Activated CD8-positive, alpha-beta memory T cell treated with anti-CD3 and anti-CD28 coated beads, Interleukin-2, amount 50 U/mL, for 48 hours (primary cell): ENCODE measurements around the gene EFEMP2.

Source experiments
- DNase-seq: peaks from one replicate; pipeline ENCODE4 v3.0.0-alpha.2; 2020

EFEMP2 gene

GRCh38 chr11:65864706-65865471, 7.7 kb downstream of the EFEMP2 start:
- DNase-seq, result no peak

DNA sequence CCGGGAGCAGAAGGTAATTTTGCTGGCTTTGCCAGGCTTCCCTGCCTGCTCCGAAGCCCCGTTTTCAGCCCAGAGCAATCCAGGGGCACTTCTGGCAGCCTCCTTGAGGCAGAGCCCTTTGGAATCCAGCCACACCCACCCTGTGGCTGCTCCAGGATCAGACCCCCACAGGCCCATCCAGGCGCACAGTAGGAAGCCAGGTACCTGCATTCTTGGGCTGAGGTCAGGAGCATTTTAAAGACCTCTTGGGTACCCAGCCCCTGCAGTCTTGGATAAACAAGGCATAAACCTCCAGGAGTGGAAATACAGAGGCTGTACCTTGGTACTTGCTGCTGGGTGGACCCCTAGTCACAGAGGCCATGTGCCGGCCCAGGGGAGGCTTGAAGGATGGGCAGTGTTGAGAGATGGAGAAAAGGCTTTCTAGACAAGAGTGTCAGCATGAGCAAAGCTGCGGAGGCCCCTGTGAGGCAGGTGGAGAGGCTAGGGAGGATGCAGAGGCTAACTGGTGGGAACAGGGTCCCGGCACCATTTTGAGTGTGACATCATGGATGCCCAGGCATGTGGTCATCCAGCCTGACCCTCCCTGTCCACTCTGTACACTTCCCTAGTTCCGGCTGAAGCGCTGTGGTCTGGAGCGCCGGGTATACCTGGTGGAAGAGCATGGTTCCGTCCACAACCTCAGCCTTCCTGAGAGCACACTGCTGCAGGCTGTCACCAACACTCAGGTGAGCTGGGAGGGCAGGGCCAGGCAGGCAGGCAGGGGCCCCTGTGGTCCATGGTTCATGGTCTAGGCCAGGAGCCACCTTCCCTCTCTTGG, 8.5 kb downstream of the EFEMP2 start:
- DNase-seq, result no peak

DNA sequence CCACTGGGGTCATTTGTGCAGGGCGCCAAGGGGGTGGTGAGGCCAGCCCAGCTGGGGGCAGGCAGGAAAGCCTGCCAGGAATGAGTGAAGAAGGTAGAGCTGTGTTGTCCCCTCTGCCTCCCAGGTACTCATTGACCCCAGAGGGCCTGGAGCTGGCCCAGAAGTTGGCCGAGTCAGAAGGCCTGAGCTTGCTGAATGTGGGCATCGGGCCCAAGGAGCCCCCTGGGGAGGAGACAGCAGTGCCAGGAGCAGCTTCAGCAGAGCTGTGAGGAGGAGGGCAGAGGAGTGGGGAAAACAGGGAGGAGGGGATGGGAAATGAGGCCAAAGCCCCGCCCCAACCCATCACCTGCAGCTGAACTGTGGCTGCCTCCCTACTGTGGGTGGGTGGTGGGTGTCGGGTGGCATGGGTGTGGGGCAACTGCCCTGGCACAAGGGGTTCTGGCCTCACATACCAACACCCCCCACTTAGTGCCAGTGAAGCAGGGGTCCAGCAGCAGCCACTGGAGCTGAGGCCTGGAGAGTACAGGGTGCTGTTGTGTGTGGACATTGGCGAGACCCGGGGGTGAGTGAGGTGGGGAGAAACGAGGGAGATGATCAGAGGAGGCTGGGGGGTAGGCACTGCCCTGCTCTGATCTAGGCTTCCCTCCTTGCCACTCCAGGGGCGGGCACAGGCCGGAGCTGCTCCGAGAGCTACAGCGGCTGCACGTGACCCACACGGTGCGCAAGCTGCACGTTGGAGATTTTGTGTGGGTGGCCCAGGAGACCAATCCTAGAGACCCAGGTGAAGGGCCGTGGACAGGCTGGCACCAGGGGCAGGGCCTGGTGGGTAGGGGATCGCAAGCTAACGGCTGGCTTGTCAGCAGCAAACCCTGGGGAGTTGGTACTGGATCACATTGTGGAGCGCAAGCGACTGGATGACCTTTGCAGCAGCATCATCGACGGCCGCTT, 9.4 kb downstream of the EFEMP2 start:
- peak; percentile 49 for DNase-seq

- DNase-seq, result peak; percentile 50
Observed at GRCh38 chr11:65862191-65862735, 10.3 kb downstream of the EFEMP2 start.

DNA sequence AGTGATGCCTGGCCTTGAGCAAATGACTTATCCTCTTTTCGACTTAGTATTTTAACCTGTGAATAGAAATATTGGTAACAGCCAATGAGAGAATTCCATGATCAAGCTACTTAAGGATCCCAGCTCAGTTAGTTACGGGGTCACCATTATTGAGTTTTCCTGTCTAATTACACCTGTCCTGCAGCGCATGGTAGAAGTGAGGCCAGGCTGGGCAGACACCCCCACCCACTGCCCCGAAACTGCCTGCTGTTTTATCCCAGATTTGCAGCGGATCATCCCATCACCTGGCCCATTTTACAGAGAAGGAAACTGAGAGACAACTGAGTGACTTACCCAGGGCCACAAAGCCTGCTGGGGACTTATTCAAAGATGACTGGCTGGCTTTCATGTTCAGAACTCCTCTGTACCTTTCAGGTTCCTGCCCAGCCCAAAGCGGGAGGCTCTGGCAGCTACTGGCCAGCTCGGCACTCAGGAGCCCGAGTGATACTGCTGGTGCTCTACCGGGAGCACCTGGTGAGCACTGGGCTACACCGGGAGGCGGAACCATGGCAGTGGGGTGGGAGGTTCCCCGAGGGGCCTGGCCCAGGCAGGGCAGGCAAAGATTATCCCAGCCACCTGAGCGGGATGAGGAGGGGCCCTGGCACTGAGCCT, 10.9 kb downstream of the EFEMP2 start:
- peak; percentile 52 for DNase-seq

DNA sequence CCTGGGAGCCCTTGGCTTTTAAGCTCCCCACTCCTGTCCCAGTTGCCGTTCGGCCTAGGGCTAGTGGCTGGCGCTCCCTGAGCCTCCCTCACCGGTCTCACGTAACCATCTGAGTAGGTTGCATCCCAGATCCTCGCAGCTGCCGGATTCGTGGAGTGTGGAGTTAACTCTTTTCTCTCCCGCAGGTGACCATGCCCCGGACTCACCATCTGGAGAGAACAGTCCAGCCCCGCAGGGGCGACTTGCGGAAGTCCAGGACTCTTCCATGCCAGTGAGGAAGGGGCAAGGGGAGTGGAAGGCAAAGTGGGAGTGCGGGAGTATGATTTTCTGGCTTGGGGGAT, 11.5 kb downstream of the EFEMP2 start:
- DNase-seq, result no peak

GRCh38 chr11:65860278-65861164, 12.1 kb downstream of the EFEMP2 start, which contains the start of gene MUS81:
Gene MUS81 (plus strand): TSS chr11:65860433. CDS start chr11:65860754, 321 bp downstream.
- DNase-seq, result peak; percentile 98

DNA sequence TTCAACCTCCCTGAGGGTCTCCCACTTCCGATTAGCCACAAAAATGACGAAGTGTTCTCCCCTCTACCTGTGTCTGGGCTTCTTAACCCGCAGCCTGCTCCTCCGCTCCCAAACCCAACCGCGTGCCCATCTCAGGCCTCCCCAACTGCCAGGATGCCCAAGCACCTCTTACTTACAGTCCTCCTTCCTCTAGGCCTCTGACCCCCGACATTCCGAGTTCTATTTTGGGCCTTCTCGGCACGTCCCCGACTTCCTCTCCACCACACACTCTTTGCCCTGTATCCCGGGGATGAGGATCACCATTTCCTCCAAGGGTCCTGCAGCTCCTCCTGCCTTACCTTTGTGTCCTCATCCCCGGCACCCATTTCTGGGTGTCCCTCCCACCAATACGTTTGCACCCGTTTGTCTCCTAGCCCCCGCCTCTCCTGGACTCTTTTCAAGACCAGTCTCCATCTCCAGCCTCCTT, 12.8 kb downstream of the EFEMP2 start:
- DNase-seq, result peak; percentile 81

DNA sequence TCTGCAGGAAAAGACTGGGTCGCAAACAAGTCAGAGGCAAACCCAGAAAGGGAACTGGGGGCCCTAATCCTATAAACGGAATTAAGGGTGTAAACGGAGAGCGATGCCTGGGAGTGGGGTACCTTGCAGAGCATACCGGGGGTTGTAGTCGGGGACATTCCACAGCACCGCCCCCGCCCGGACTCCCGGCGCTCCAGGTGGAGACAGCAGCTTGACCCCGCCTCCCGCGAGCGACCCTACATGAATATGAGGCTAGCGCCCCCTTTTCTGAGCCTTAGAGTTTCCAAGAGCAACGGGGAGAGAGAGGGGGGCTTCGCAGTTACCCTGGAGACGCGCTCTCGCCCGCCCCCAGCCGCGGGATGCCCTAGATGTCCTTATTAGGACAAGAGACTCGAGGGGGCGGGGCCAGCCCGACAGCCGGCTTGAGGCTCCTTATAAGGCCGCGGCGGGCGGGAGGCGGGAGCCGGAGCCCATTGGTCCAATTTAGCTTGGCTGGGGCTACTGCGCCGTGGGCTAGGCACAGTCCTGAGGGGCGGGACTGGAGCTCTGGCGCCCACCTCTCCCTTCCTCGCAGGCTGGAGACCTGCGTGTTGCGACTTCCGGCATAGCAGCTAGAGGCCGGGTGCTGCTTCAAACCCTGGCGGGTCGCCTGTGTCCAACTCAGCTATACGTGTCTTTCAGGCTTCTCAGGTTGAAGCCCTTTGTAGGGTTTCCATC, 13.3 kb downstream of the EFEMP2 start:
- DNase-seq, result peak; percentile 98

DNA sequence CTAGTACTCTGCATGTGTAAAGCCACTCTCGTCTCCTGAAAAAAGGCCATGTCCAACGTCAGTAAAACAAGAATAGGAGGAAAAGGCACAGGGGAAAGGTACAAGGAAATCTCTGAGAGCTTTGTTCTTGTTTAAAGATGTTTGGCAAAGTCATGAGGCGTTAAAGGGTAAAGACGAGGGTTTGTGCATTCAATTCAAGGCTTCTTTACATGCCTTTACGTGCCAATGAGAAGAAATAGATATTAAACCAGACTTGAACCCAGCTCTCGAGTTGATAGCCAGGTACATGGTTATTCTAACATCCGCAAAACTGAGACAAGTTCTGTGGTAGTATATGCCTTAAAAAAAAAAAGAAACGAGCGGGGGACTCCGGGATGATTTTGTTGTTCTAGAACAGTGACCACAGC, 13.9 kb downstream of the EFEMP2 start:
- DNase-seq, result no peak

GRCh38 chr11:65857853-65858680, 14.5 kb downstream of the EFEMP2 start, which contains the start of gene CFL1:
Gene CFL1 (minus strand): TSS chr11:65858180. CDS start chr11:65858099, 81 bp downstream.
- peak; percentile 97 for DNase-seq

DNA sequence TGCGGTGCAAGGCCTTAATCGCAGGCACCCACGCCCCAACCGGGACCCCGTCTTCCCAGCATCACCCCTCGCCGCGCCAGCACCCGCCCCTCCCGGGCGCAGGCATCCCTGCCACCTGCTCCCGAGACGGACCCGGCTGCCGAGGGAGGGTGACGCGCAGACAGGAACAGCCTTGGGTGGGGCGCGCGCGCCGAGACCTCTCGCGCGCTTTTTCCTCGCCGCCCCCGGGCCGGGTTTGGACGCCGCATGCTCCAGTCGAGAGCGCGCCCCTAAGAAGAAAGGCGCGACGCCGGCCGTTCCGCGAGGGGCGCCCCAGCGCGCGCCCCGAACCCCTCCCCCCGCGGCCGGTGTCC, 15.1 kb downstream of the EFEMP2 start:
- peak; percentile 85 for DNase-seq

DNA sequence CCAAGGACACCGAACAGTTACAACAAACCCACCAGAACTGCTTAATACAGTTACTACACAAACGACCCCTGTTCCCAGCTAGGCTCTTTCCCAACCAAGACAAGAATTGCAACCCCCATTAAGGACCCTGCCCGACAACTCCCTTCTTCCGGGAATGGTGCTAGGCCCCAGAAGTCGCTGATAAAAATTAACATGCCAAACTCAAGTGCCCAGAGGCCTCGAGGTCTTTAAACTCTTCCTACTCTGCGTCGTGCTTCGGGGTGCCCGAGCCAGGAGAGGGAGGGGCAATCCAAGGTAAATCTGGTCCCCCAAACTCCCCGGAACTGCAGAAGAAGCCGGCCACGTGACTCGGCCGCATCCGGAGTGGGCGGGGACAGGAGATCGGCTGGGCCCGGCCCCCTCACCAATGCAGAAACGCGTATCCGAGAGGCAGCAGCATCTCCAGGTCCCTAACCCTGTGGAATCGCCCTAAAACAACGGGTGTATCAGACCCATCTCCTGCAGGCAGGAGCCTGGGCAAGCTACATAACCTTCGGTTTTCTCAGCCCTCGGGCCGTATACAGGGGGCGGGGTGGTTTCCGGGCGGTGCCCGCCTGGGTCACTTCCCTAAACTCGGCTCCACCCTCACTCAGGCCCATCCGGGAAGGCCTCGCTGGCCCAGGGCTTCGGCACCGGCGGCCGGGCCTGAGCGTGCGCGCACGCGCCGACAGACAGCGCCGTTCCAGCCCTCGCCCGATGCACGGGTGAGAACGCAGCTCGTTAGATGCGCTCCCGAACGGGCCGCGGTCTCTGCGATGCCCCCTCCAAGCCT, 15.7 kb downstream of the EFEMP2 start:
- DNase-seq, result peak; percentile 90

DNA sequence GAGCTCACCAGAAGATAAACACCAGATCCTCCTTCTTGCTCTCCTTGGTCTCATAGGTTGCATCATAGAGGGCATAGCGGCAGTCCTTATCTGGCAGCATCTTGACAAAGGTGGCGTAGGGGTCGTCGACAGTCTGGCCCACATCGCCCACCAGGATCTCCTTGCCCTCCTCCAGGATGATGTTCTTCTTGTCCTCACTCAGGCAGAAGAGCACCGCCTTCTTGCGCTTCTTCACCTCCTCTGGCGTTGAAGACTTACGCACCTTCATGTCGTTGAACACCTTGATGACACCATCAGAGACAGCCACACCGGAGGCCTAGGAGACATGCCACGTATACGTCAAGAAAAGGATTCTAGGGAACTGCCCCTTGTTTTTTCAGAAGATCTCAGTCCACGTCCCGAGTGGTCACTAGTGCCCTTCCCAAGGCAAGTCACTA, 16.7 kb downstream of the EFEMP2 start:
- peak; percentile 48 for DNase-seq

DNA sequence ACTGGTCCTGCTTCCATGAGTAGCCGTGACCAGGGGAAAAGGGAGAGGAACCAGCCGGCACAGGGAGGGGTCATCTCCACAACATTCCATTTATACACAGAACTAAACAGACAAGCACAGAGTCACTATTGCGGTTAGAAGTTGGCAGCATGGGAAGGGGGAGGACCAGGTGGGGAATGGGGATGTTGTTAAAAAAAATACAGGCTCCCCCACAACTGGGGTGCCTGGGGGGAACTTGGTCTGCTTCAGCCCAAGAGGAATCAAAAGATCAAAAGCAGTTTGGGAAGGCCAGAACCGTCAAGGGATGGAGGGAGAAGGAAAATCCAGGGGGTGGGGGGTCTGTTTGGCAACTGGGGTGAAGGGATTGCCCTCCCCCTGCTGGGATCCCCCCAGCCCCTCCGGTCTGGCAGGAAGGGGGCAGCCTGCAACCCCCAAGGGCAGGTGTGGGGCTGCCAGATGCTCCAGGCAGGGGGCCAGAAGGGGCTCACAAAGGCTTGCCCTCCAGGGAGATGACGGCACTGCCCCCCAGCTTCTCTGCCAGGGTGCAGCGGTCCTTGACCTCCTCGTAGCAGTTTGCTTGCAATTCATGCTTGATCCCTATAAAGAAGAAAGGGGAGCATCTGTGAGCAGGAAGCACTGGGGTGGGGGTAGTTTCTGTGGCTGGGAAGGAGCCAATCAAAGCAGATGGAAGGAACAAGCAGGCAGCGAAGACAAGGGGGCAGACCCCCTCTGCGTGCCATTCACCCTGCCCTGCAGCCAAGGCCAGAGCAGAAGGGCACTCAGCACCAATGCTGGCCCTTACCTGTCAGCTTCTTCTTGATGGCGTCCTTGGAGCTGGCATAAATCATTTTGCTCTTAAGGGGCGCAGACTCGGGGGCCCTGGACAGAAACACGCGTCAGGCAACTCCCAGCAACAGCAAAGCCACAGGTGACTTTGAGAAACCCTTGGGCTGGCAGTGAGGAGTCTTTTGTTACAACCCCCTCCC, 17.5 kb downstream of the EFEMP2 start:
- DNase-seq, result peak; percentile 48

- peak; percentile 57 for DNase-seq
Observed at GRCh38 chr11:65854161-65854592, 18.4 kb downstream of the EFEMP2 start.
